ENCODE results near the gene KIF2C.
"Not testable (repeated sequence)": the region's sequence is repeated elsewhere in the genome, so short reads cannot be mapped to it uniquely, and the experiment has no call there.

Gene KIF2C

DNA sequence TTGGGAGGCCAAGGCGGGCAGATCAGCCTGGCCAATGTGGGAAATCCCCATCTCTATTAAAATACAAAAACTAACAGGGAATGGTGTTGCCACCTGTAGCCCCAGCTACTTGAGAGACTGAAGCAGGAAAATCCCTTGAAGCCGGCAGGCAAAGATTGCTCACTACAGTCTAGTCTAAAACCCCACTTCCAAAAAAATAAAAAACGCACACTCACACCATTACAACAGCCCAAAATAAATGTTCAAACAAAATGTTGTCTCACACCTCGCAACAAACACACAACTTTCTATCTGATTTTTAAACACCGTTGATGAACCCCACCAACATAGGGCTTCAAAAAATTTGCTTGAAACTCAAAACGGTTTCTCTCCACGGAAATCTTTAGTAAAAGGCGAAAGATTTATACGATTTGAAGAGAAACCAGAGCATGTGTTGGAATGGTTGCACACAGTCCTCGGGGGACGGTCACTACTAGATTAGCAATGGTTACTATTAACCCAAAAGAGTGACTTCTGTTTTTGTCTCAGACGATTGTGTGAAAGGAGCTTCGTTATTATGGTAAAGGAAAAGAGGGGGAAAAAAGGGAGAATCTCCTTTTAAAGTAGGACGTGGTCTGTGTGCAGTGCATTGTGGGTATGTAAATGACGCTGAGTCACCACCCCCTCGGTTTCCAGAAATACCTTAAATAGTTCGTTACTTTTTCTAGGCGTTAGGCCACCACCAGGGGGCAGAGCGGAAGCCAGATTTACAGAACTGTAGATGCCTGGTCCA lies 8.7 kb upstream of the KIF2C start, which contains the start of gene RNU5D-1:
TSS of gene RNU5D-1 (minus strand) at position 430 of the 772 bp plus-strand sequence.
- TF ChIP-seq, protein P1, sequence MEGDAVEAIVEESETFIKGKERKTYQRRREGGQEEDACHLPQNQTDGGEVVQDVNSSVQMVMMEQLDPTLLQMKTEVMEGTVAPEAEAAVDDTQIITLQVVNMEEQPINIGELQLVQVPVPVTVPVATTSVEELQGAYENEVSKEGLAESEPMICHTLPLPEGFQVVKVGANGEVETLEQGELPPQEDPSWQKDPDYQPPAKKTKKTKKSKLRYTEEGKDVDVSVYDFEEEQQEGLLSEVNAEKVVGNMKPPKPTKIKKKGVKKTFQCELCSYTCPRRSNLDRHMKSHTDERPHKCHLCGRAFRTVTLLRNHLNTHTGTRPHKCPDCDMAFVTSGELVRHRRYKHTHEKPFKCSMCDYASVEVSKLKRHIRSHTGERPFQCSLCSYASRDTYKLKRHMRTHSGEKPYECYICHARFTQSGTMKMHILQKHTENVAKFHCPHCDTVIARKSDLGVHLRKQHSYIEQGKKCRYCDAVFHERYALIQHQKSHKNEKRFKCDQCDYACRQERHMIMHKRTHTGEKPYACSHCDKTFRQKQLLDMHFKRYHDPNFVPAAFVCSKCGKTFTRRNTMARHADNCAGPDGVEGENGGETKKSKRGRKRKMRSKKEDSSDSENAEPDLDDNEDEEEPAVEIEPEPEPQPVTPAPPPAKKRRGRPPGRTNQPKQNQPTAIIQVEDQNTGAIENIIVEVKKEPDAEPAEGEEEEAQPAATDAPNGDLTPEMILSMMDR (IDR thresholded peaks at IDR 0.05; ENCODE audit: insufficient read depth, low read length, missing control alignments), result peak; percentile 72
- CTCF ChIA-PET, result interaction anchor here (0.6 to 10.7 kb wide), 43 partner anchors 9 to 841 kb away, joined by 3 to 217 read pairs (median 5); partner anchors contain the start of genes BEST4, BTBD19, KIF2C and RPS8
- peak within 1 kb of the TSS; percentile 46 for H3K4me3 ChIP-seq (ENCODE audit: low read depth, low read length)
- POLR2A ChIA-PET, result interaction anchor here (0.6 to 3.3 kb wide), 16 partner anchors 9 to 1860 kb away, joined by 3 to 20 read pairs (median 4); partner anchors contain the start of genes DYNLT4, HECTD3, PLK3 and PRDX1
- peak; percentile 90 for DNase-seq (ENCODE audit: low read depth, low spot score)

GRCh38 chr1:44733365-44733764 lies 6.3 kb upstream of the KIF2C start:
- peak; percentile 34 for DNase-seq (ENCODE audit: low read depth, low spot score)
- POLR2A ChIA-PET, result interaction anchor here (0.6 to 1.0 kb wide), 2 partner anchors 42 to 76 kb away, joined by 3 to 4 read pairs; partner anchors contain the start of gene RPS8
- CTCF ChIA-PET, result interaction anchor here (1.1 to 10.7 kb wide), 7 partner anchors 11 to 82 kb away, joined by 3 to 217 read pairs (median 18); partner anchors contain the start of gene RPS8
- H3K4me3 ChIP-seq (ENCODE audit: low read depth, low read length), result no peak overlapping the region
- TF ChIP-seq, protein P1 (IDR thresholded peaks at IDR 0.05; ENCODE audit: insufficient read depth, low read length, missing control alignments), result no peak

- TF ChIP-seq, protein P1 (IDR thresholded peaks at IDR 0.05; ENCODE audit: insufficient read depth, low read length, missing control alignments), result no peak
- H3K4me3 ChIP-seq (ENCODE audit: low read depth, low read length), result no peak overlapping the region
- CTCF ChIA-PET, result interaction anchor here (1.1 to 10.7 kb wide), 5 partner anchors 17 to 47 kb away, joined by 3 to 217 read pairs (median 14); partner anchors contain the start of gene RPS8
- POLR2A ChIA-PET, result interaction anchor here (1.0 kb wide), 1 partner anchor 41 kb away, joined by 4 read pairs; the partner anchor contains the start of gene RPS8
- no peak for DNase-seq (ENCODE audit: low read depth, low spot score)
Measured at GRCh38 chr1:44733784-44734183, 5.9 kb upstream of the KIF2C start.

- TF ChIP-seq, protein P1 (IDR thresholded peaks at IDR 0.05; ENCODE audit: insufficient read depth, low read length, missing control alignments), result no peak
- POLR2A ChIA-PET, result interaction anchor here (1.2 kb wide), 1 partner anchor 64 kb away, joined by 3 read pairs; no protein-coding TSS in a partner anchor
- no peak for DNase-seq (ENCODE audit: low read depth, low spot score)
- CTCF ChIA-PET, result interaction anchor here (0.9 to 2.1 kb wide), 4 partner anchors 9 to 89 kb away, joined by 3 to 6 read pairs (median 4); no protein-coding TSS in a partner anchor
- no peak overlapping the region for H3K4me3 ChIP-seq (ENCODE audit: low read depth, low read length)
Measured at GRCh38 chr1:44735992-44736391, 3.6 kb upstream of the KIF2C start.

- peak overlapping the region; percentile 92 for H3K4me3 ChIP-seq (ENCODE audit: low read depth, low read length)
- CTCF ChIA-PET, result interaction anchor here (0.6 to 3.3 kb wide), 2 partner anchors 8 to 11 kb away, joined by 3 to 24 read pairs; partner anchors contain the start of gene RNU5D-1
- POLR2A ChIA-PET; DNase-seq (ENCODE audit: low read depth, low spot score): not testable (repeated sequence)
Measured at GRCh38 chr1:44738953-44739306, 707 bp upstream of the KIF2C start.

DNA sequence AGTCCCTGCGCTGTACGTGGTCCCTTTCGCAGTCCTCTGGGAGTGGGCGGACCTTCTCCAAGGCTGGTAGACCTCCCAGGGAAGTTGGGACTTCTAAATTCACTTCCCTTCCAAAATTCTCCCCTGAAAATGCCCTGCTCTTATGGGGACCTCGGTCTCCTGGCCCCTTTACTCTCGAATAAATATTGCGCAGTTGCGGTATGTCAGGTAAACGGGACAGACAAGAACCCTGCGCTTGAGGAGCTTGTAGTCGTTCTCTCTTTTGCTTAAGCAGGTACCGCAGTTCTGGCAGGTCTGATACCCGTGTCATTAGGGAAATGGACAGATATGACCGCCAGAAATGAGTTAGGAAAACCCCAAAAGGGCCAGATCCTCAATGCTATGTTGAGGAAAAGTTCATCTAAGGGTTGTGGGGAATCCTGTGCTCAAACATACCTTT lies 561 bp downstream of the KIF2C start:
- TF ChIP-seq, protein P1 (IDR thresholded peaks at IDR 0.05; ENCODE audit: insufficient read depth, low read length, missing control alignments), result no peak
- ChIA-PET POLR2A (no interaction called here), CTCF (interaction anchor here (1.5 to 3.3 kb wide), 2 partner anchors 9 to 11 kb away, joined by 5 to 24 read pairs; partner anchors contain the start of gene RNU5D-1)
- H3K4me3 ChIP-seq (ENCODE audit: low read depth, low read length), result peak overlapping the region; percentile 92
- DNase-seq (ENCODE audit: low read depth, low spot score), result no peak
